ENCODE data around the gene CALCOCO2.
"Not testable (repeated sequence)": the region's sequence is repeated elsewhere in the genome, so short reads cannot be mapped to it uniquely, and the experiment has no call there.

Gene CALCOCO2

GRCh38 chr17:48820936-48821335 is 9.9 kb upstream of the CALCOCO2 start:
- not testable (repeated sequence) for DNase-seq (ENCODE audit: low read depth in 4 of 4, low spot score in 1 of 4)

- no peak for DNase-seq (ENCODE audit: low read depth in 4 of 4, low spot score in 1 of 4)
Observed at GRCh38 chr17:48825446-48826381, 5.1 kb upstream of the CALCOCO2 start.

- no peak for DNase-seq (ENCODE audit: low read depth in 4 of 4, low spot score in 1 of 4)
Observed at GRCh38 chr17:48831549-48831883, 681 bp downstream of the CALCOCO2 start.

GRCh38 chr17:48834973-48835372 is 4.1 kb downstream of the CALCOCO2 start:
- no peak for DNase-seq (ENCODE audit: low read depth in 4 of 4, low spot score in 1 of 4)

GRCh38 chr17:48835971-48836370 is 5.1 kb downstream of the CALCOCO2 start:
- DNase-seq (ENCODE audit: low read depth in 4 of 4, low spot score in 1 of 4), result no peak

GRCh38 chr17:48837458-48837857 is 6.6 kb downstream of the CALCOCO2 start:
- DNase-seq (ENCODE audit: low read depth in 4 of 4, low spot score in 1 of 4), result not testable (repeated sequence)

- no peak for DNase-seq (ENCODE audit: low read depth in 4 of 4, low spot score in 1 of 4)
Observed at GRCh38 chr17:48840441-48840840, 9.6 kb downstream of the CALCOCO2 start.

GRCh38 chr17:48841395-48841831 is 10.6 kb downstream of the CALCOCO2 start:
- no peak for DNase-seq (ENCODE audit: low read depth in 4 of 4, low spot score in 1 of 4)

GRCh38 chr17:48842746-48843145 is 11.9 kb downstream of the CALCOCO2 start:
- DNase-seq (ENCODE audit: low read depth in 4 of 4, low spot score in 1 of 4), result no peak

- no peak for DNase-seq (ENCODE audit: low read depth in 4 of 4, low spot score in 1 of 4)
Observed at GRCh38 chr17:48843187-48843900, 12.5 kb downstream of the CALCOCO2 start.

- DNase-seq (ENCODE audit: low read depth in 4 of 4, low spot score in 1 of 4), result no peak
Observed at GRCh38 chr17:48850792-48851323, 20.0 kb downstream of the CALCOCO2 start.

- DNase-seq (ENCODE audit: low read depth in 4 of 4, low spot score in 1 of 4), result no peak
Observed at GRCh38 chr17:48854774-48855476, 24.1 kb downstream of the CALCOCO2 start.

- no peak for DNase-seq (ENCODE audit: low read depth in 4 of 4, low spot score in 1 of 4)
Observed at GRCh38 chr17:48856122-48856821, 25.4 kb downstream of the CALCOCO2 start.

- no peak for DNase-seq (ENCODE audit: low read depth in 4 of 4, low spot score in 1 of 4)
Observed at GRCh38 chr17:48860034-48860433, 29.2 kb downstream of the CALCOCO2 start.

- no peak for DNase-seq (ENCODE audit: low read depth in 4 of 4, low spot score in 1 of 4)
Observed at GRCh38 chr17:48860456-48860855, 29.6 kb downstream of the CALCOCO2 start.

GRCh38 chr17:48868916-48869500 is 38.2 kb downstream of the CALCOCO2 start:
- DNase-seq (ENCODE audit: low read depth in 4 of 4, low spot score in 1 of 4), result no peak

- no peak for DNase-seq (ENCODE audit: low read depth in 4 of 4, low spot score in 1 of 4)
Observed at GRCh38 chr17:48869821-48870318, 39.0 kb downstream of the CALCOCO2 start.

- DNase-seq (ENCODE audit: low read depth in 4 of 4, low spot score in 1 of 4), result no peak
Observed at GRCh38 chr17:48871035-48871550, 40.3 kb downstream of the CALCOCO2 start.

- no peak for DNase-seq (ENCODE audit: low read depth in 4 of 4, low spot score in 1 of 4)
Observed at GRCh38 chr17:48871551-48872351, 40.9 kb downstream of the CALCOCO2 start.
